Hematopoietic multipotent progenitor cell treated with erythropoietin and hydrocortisone succinate and interleukin-3 and kit ligand, for 8 days (in vitro differentiated cells): Measurements from ENCODE around the gene GLYATL3.
"Not testable (repeated sequence)": the region's sequence is repeated elsewhere in the genome, so short reads cannot be mapped to it uniquely, and the experiment has no call there.

Experiments
- DNase-seq: peaks from one replicate; pipeline ENCODE4 v3.0.0-alpha.2; 2015

Gene GLYATL3

GRCh38 chr6:49499623-49500022 is at the start of gene GLYATL3:
Gene GLYATL3, plus strand, starts transcription at chr6:49499923. Its CDS starts 12,068 bp downstream, at chr6:49511991.
- DNase-seq = no peak

- DNase-seq = no peak
Measured at GRCh38 chr6:49453221-49453620, 46.5 kb upstream of the GLYATL3 start.

- DNase-seq = no peak
Measured at GRCh38 chr6:49454787-49455709, 44.7 kb upstream of the GLYATL3 start.

GRCh38 chr6:49457771-49458170 is 42.0 kb upstream of the GLYATL3 start:
- DNase-seq = no peak

GRCh38 chr6:49462071-49462470 is 37.7 kb upstream of the GLYATL3 start:
- DNase-seq = peak; percentile 10

GRCh38 chr6:49462599-49462926 is 37.2 kb upstream of the GLYATL3 start:
- peak; percentile 19 for DNase-seq

- peak; percentile 97 for DNase-seq
Measured at GRCh38 chr6:49462927-49463611, 36.7 kb upstream of the GLYATL3 start, which contains the start of the genes CENPQ and MMUT. Gene CENPQ, plus strand, starts transcription at chr6:49463370. Its CDS starts 6,807 bp downstream, at chr6:49470177. Gene MMUT, minus strand, starts transcription at chr6:49463253. Its CDS starts 3,787 bp downstream, at chr6:49459466.

GRCh38 chr6:49463612-49463967 is 36.1 kb upstream of the GLYATL3 start:
- DNase-seq = no peak

GRCh38 chr6:49464691-49465090 is 35.0 kb upstream of the GLYATL3 start:
- DNase-seq = no peak

GRCh38 chr6:49468042-49468441 is 31.7 kb upstream of the GLYATL3 start:
- DNase-seq = no peak

- not testable (repeated sequence) for DNase-seq
Measured at GRCh38 chr6:49476564-49476963, 23.2 kb upstream of the GLYATL3 start.

GRCh38 chr6:49479308-49479970 is 20.3 kb upstream of the GLYATL3 start:
- no peak for DNase-seq

GRCh38 chr6:49481846-49482245 is 17.9 kb upstream of the GLYATL3 start:
- DNase-seq = not testable (repeated sequence)

GRCh38 chr6:49483380-49483779 is 16.3 kb upstream of the GLYATL3 start:
- DNase-seq = not testable (repeated sequence)

- DNase-seq = no peak
Measured at GRCh38 chr6:49490633-49491032, 9.1 kb upstream of the GLYATL3 start.

GRCh38 chr6:49497304-49497703 is 2.4 kb upstream of the GLYATL3 start:
- DNase-seq = no peak

- DNase-seq = no peak
Measured at GRCh38 chr6:49499126-49499525, 597 bp upstream of the GLYATL3 start.

GRCh38 chr6:49504666-49505065 is 4.9 kb downstream of the GLYATL3 start:
- DNase-seq = no peak

- DNase-seq = no peak
Measured at GRCh38 chr6:49506569-49507111, 6.9 kb downstream of the GLYATL3 start.

GRCh38 chr6:49509342-49509741 is 9.6 kb downstream of the GLYATL3 start:
- DNase-seq = no peak

GRCh38 chr6:49513153-49513989 is 13.6 kb downstream of the GLYATL3 start:
- DNase-seq = no peak
